Measurements from ENCODE around the gene OTOL1. TPM values are rescaled to one million over a fixed set of nuclear protein-coding genes. Genes with fewer than 3 reads are reported as not detected.

OTOL1 gene
- total RNA-seq, 1 donor from 2014 or later, result not detected

- no peaks in the 10 kb centered on the region for H3K36me3 Mint-ChIP-seq (ENCODE audit: low read depth, unreplicated experiment)
- no peaks in the 10 kb centered on the region for H3K27me3 Mint-ChIP-seq (ENCODE audit: unreplicated experiment)
- H3K4me3 Mint-ChIP-seq (ENCODE audit: unreplicated experiment), result no peak overlapping the region
- no peak for TF ChIP-seq CTCF (IDR thresholded peaks at IDR 0.05; ENCODE audit: unreplicated experiment)
- H3K9me3 Mint-ChIP-seq (ENCODE audit: unreplicated experiment), result no peaks in the 10 kb centered on the region
- no peaks in the 10 kb centered on the region for H3K4me1 Mint-ChIP-seq (ENCODE audit: unreplicated experiment)
- H3K27ac Mint-ChIP-seq (ENCODE audit: unreplicated experiment), result no peak overlapping the region
- no peak for DNase-seq (ENCODE audit: low spot score)
Measured at GRCh38 chr3:161549261-161549660, 52.7 kb downstream of the OTOL1 start.

GRCh38 chr3:161550491-161551195 is 54.0 kb downstream of the OTOL1 start:
- H3K36me3 Mint-ChIP-seq (ENCODE audit: low read depth, unreplicated experiment), result no peaks in the 10 kb centered on the region
- H3K27me3 Mint-ChIP-seq (ENCODE audit: unreplicated experiment), result no peaks in the 10 kb centered on the region
- DNase-seq (ENCODE audit: low spot score), result no peak
- H3K27ac Mint-ChIP-seq (ENCODE audit: unreplicated experiment), result no peak overlapping the region
- no peak overlapping the region for H3K4me3 Mint-ChIP-seq (ENCODE audit: unreplicated experiment)
- TF ChIP-seq CTCF (IDR thresholded peaks at IDR 0.05; ENCODE audit: unreplicated experiment), result no peak
- no peaks in the 10 kb centered on the region for H3K9me3 Mint-ChIP-seq (ENCODE audit: unreplicated experiment)
- H3K4me1 Mint-ChIP-seq (ENCODE audit: unreplicated experiment), result no peaks in the 10 kb centered on the region

GRCh38 chr3:161551697-161552096 is 55.1 kb downstream of the OTOL1 start:
- H3K27ac Mint-ChIP-seq (ENCODE audit: unreplicated experiment), result no peak overlapping the region
- TF ChIP-seq CTCF (IDR thresholded peaks at IDR 0.05; ENCODE audit: unreplicated experiment), result no peak
- no peak overlapping the region for H3K4me3 Mint-ChIP-seq (ENCODE audit: unreplicated experiment)
- H3K4me1 Mint-ChIP-seq (ENCODE audit: unreplicated experiment), result no peaks in the 10 kb centered on the region
- no peaks in the 10 kb centered on the region for H3K27me3 Mint-ChIP-seq (ENCODE audit: unreplicated experiment)
- DNase-seq (ENCODE audit: low spot score), result no peak
- no peaks in the 10 kb centered on the region for H3K36me3 Mint-ChIP-seq (ENCODE audit: low read depth, unreplicated experiment)
- no peaks in the 10 kb centered on the region for H3K9me3 Mint-ChIP-seq (ENCODE audit: unreplicated experiment)

- Mint-ChIP-seq H3K27ac (ENCODE audit: unreplicated experiment) (no peak overlapping the region), H3K9me3 (ENCODE audit: unreplicated experiment) (no peaks in the 10 kb centered on the region), H3K36me3 (ENCODE audit: low read depth, unreplicated experiment) (no peaks in the 10 kb centered on the region)
Measured at GRCh38 chr3:161552984-161553560, 56.5 kb downstream of the OTOL1 start.

More at GRCh38 chr3:161552984-161553560, 56.5 kb downstream of the OTOL1 start:
- H3K4me3 Mint-ChIP-seq (ENCODE audit: unreplicated experiment), result no peak overlapping the region
- no peak for DNase-seq (ENCODE audit: low spot score)
- no peaks in the 10 kb centered on the region for H3K4me1 Mint-ChIP-seq (ENCODE audit: unreplicated experiment)
- no peaks in the 10 kb centered on the region for H3K27me3 Mint-ChIP-seq (ENCODE audit: unreplicated experiment)
- TF ChIP-seq CTCF (IDR thresholded peaks at IDR 0.05; ENCODE audit: unreplicated experiment), result no peak

Other genes with a start within 250 kb of the OTOL1 start
- gene SPTSSB, start 125.3 kb upstream of the OTOL1 start, total RNA-seq (ENCODE audit: unreplicated experiment), result not detected

All from endothelial cell (in vitro differentiated cells).